Measurements from ENCODE around the gene RBM20. TPM values are rescaled to one million over a fixed set of nuclear protein-coding genes. Genes with fewer than 3 reads are reported as not detected.

RBM20 gene
- polyA plus RNA-seq, 3 donors, result not detected

DNA sequence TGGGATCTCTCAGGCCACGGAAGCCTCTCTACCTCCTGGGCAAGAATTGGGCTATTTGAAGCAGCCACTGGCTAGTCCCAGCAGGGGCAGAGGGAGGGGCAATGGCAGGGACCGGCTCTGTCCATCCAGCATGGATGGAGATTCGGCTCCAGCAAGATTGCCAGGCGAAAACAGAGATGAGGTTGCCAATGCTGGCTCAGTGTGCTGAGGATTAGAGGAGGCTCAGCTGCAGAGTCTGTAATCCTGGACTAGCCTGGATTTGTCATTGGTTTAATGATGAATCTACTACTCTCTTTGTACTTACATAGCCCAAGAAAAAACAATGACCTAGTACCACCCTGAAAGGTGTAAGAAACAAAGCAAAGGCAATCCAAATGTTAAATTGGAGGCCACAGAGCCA, 115.4 kb downstream of the RBM20 start:
- WGBS (ENCODE audit: insufficient coverage), result 85% methylated on average over 3 of the region's 4 CpGs
- Mint-ChIP-seq H3K4me3 (no peak overlapping the region), H3K9me3 (no peaks in the 10 kb centered on the region), H3K27ac (peak overlapping the region in 1 of 7 donors; percentile 53), H3K4me1 (no peaks in the 10 kb centered on the region), H3K27me3 (ENCODE audit: low read depth in 3 of 3) (peaks cover 0 to 6% (median 3%) of the 10 kb centered on the region in 3 donors), H3K36me3 (no peaks in the 10 kb centered on the region)
- H3K36me3 ChIP-seq (replicated peaks in 1 of 2; ENCODE audit: control insufficient read depth in 1 of 2, insufficient read depth in 2 of 2, low read length in 2 of 2), result no peaks in the 10 kb centered on the region
- H3K27me3 ChIP-seq (ENCODE audit: control insufficient read depth in 2 of 2, insufficient read depth in 2 of 2, low read length in 2 of 2), result no peaks in the 10 kb centered on the region
- H3K4me3 ChIP-seq (replicated peaks in 1 of 3; ENCODE audit: low read depth in 2 of 3, low read length in 3 of 3), result no peak overlapping the region
- no peaks in the 10 kb centered on the region for H4K20me1 ChIP-seq (ENCODE audit: insufficient read depth, low read length)
- H3K79me2 ChIP-seq (ENCODE audit: insufficient read depth, low read length), result no peaks in the 10 kb centered on the region
- no peaks in the 10 kb centered on the region for H3K9me3 ChIP-seq (replicated peaks in 1 of 2; ENCODE audit: control insufficient read depth in 1 of 2, insufficient read depth in 1 of 2, low read length in 2 of 2)
- no peak overlapping the region for H3K27ac ChIP-seq (ENCODE audit: low read depth in 1 of 2, low read length in 2 of 2)
- no peaks in the 10 kb centered on the region for H3K4me1 ChIP-seq (ENCODE audit: control insufficient read depth in 1 of 2, insufficient read depth in 2 of 2, low read length in 2 of 2)
- TF ChIP-seq, protein P1, sequence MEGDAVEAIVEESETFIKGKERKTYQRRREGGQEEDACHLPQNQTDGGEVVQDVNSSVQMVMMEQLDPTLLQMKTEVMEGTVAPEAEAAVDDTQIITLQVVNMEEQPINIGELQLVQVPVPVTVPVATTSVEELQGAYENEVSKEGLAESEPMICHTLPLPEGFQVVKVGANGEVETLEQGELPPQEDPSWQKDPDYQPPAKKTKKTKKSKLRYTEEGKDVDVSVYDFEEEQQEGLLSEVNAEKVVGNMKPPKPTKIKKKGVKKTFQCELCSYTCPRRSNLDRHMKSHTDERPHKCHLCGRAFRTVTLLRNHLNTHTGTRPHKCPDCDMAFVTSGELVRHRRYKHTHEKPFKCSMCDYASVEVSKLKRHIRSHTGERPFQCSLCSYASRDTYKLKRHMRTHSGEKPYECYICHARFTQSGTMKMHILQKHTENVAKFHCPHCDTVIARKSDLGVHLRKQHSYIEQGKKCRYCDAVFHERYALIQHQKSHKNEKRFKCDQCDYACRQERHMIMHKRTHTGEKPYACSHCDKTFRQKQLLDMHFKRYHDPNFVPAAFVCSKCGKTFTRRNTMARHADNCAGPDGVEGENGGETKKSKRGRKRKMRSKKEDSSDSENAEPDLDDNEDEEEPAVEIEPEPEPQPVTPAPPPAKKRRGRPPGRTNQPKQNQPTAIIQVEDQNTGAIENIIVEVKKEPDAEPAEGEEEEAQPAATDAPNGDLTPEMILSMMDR (IDR thresholded peaks at IDR 0.05), result no peak
- no peak for DNase-seq
- no peak overlapping the region for H2AFZ ChIP-seq (ENCODE audit: insufficient read depth, low read depth, low read length, poor library complexity, severe bottlenecking)
- intact Hi-C loops (cut with micrococcal nuclease), result no loop called here
- H3K4me2 ChIP-seq (replicated peaks; ENCODE audit: extremely low read depth, low read length, poor library complexity, severe bottlenecking), result no peak overlapping the region
- no peak overlapping the region for H3K9ac ChIP-seq (ENCODE audit: insufficient read depth, low read length, poor library complexity, severe bottlenecking)

- Histone ChIP-seq H2AFZ (ENCODE audit: insufficient read depth, low read depth, low read length, poor library complexity, severe bottlenecking) (no peak overlapping the region), H3K27ac (ENCODE audit: low read depth in 1 of 2, low read length in 2 of 2) (no peak overlapping the region), H3K27me3 (ENCODE audit: control insufficient read depth in 2 of 2, insufficient read depth in 2 of 2, low read length in 2 of 2) (peaks cover 0 to 2% of the 10 kb centered on the region in 2 donors), H3K36me3 (replicated peaks in 1 of 2; ENCODE audit: control insufficient read depth in 1 of 2, insufficient read depth in 2 of 2, low read length in 2 of 2) (no peaks in the 10 kb centered on the region), H3K4me1 (ENCODE audit: control insufficient read depth in 1 of 2, insufficient read depth in 2 of 2, low read length in 2 of 2) (no peaks in the 10 kb centered on the region), H3K79me2 (ENCODE audit: insufficient read depth, low read length) (no peaks in the 10 kb centered on the region), H3K9ac (ENCODE audit: insufficient read depth, low read length, poor library complexity, severe bottlenecking) (no peak overlapping the region), H3K4me3 (replicated peaks in 1 of 3; ENCODE audit: low read depth in 2 of 3, low read length in 3 of 3) (no peak overlapping the region), H3K9me3 (replicated peaks in 1 of 2; ENCODE audit: control insufficient read depth in 1 of 2, insufficient read depth in 1 of 2, low read length in 2 of 2) (no peaks in the 10 kb centered on the region), H4K20me1 (ENCODE audit: insufficient read depth, low read length) (no peaks in the 10 kb centered on the region), H3K4me2 (replicated peaks; ENCODE audit: extremely low read depth, low read length, poor library complexity, severe bottlenecking) (no peak overlapping the region)
- WGBS (ENCODE audit: insufficient coverage), result 100% methylated on average over 5 of the region's 8 CpGs
- H3K27ac Mint-ChIP-seq, result no peak overlapping the region
- intact Hi-C loops (cut with micrococcal nuclease), result no loop called here
- H3K27me3 Mint-ChIP-seq (ENCODE audit: low read depth in 3 of 3), result peaks cover 0 to 8% (median 4%) of the 10 kb centered on the region in 3 donors
- H3K36me3 Mint-ChIP-seq, result no peaks in the 10 kb centered on the region
- TF ChIP-seq, protein P1 (IDR thresholded peaks at IDR 0.05), result no peak
- peaks cover 0 to 2% (median 0%) of the 10 kb centered on the region in 7 donors for H3K9me3 Mint-ChIP-seq
- no peak for DNase-seq
- H3K4me3 Mint-ChIP-seq, result no peak overlapping the region
- no peaks in the 10 kb centered on the region for H3K4me1 Mint-ChIP-seq
Observed at GRCh38 chr10:110762109-110762848, 118.1 kb downstream of the RBM20 start.

All from CD14-positive monocyte (primary cell).